ENCODE results near the gene RCAN2. TPM values are rescaled to one million over a fixed set of nuclear protein-coding genes. Genes with fewer than 3 reads are reported as not detected.

Gene RCAN2
- total and polyA plus RNA-seq, 7 experiments from 2014 or later = 1.0 TPM; not detected in 6

DNA sequence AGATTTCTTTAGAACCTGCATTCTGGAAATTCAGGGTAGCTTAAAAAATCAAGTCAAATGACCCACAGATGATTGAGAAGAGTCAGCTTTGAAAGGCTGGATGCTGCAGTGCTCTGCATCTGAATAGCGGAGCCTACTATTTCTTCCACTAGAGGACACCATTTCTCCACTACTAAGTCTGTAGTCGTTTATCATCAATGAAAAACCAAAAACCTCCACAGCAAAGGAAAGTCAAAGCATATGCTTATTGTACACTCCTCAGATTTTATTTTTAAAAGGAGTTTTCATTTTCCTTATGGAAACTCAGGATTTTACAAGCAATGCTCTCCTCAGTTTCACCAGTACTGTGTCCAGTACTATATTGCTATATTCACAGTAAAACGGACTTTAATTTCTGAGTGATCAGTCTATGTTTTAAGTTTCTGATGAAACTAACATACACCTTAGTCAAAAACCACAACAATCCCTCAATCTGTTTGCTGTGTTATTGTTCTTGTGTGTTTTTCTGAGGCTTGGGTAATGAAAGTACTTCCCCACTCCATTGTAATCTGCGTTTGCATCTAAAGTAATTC is 269.9 kb downstream of the RCAN2 start:
- Mint-ChIP-seq H3K4me3 (no peak overlapping the region), H3K27ac (no peak overlapping the region), H3K27me3 (peaks cover 4 to 11% (median 4%) of the 10 kb centered on the region in 5 donors), H3K4me1 (no peaks in the 10 kb centered on the region), H3K36me3 (no peaks in the 10 kb centered on the region), H3K9me3 (peaks cover 0 to 3% (median 0%) of the 10 kb centered on the region in 11 donors)
- H3K27ac ChIP-seq (ENCODE audit: low read depth, low read length) = no peak overlapping the region
- DNase-seq (peak in 1 of 9 donors; percentile 4), ATAC-seq (peak; percentile 63)
- ChIA-PET CTCF (interaction anchor here (1.2 kb wide), 1 partner anchor 190 kb away, joined by 4 read pairs; no protein-coding TSS in a partner anchor), POLR2A (no interaction called here)
- H3K27me3 ChIP-seq (ENCODE audit: control insufficient read depth in 2 of 2, insufficient read depth in 2 of 2, low read length in 2 of 2) = no peaks in the 10 kb centered on the region
- no peaks in the 10 kb centered on the region for H3K36me3 ChIP-seq (ENCODE audit: control insufficient read depth in 2 of 3, insufficient read depth in 3 of 3, low read length in 3 of 3)
- no peaks in the 10 kb centered on the region for H3K9me3 ChIP-seq (ENCODE audit: control insufficient read depth in 2 of 3, low read length in 3 of 3)
- intact Hi-C loops (cut with micrococcal nuclease) = loop anchor here (1.0 to 2.0 kb wide), 4 partner anchors 131 to 405 kb away; no protein-coding TSS in a partner anchor
- no peaks in the 10 kb centered on the region for H3K4me1 ChIP-seq (ENCODE audit: control insufficient read depth in 2 of 2, insufficient read depth in 2 of 2, low read length in 2 of 2)
- no peak overlapping the region for H3K4me3 ChIP-seq (ENCODE audit: low read length)

DNA sequence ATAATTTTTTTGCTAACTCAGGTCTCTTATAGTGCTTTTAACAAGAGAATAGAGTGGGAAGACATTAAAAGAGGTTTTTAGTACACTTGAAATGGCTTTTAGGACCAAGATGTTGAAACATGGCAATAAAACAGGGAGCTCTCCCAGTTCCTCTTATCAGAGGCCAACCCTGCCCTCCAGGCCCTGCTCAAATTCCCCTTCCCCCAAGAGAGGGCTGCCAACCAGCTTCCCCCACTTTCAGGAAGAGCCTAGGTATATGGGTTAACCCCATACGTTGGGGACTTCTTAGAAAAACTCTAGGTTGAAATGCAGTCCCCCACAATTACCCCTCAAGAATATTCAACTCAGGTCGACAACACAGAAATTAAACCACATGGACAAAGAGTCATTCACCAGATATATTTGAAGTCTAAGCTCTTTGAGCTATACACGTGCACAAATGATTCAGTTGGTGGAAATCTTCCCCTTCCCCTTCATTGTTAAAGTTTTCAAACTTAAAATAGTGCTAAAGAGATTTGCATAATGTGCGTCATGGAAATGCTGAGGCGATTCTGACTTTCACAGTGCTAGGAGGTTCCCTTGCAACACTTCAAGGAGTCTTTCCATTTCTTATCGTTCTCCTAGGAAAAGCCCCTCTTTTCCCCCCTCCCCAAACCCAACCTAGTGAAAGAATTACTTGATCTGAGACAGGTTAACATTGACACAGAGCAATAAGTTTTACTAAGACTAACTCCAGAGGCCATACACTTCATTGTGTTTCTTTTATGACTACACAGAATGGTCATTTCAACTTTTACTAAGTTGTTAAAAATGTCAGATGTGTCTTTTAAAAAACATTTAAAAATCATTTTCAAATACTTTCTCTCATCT is 270.7 kb downstream of the RCAN2 start:
- peaks cover 0 to 1% (median 0%) of the 10 kb centered on the region in 11 donors for H3K9me3 Mint-ChIP-seq
- H3K27ac Mint-ChIP-seq = no peak overlapping the region
- H3K36me3 Mint-ChIP-seq = no peaks in the 10 kb centered on the region
- CTCF ChIA-PET = interaction anchor here (1.2 kb wide), 1 partner anchor 190 kb away, joined by 4 read pairs; no protein-coding TSS in a partner anchor
- H3K4me3 ChIP-seq (ENCODE audit: low read length) = no peak overlapping the region
- ATAC-seq (no peak), DNase-seq (no peak)
- H3K36me3 ChIP-seq (ENCODE audit: control insufficient read depth in 2 of 3, insufficient read depth in 3 of 3, low read length in 3 of 3) = no peaks in the 10 kb centered on the region
- H3K4me1 ChIP-seq (ENCODE audit: control insufficient read depth in 2 of 2, insufficient read depth in 2 of 2, low read length in 2 of 2) = no peaks in the 10 kb centered on the region
- intact Hi-C loops (cut with micrococcal nuclease) = loop anchor here (1.0 to 2.0 kb wide), 4 partner anchors 130 to 406 kb away; no protein-coding TSS in a partner anchor
- no peak overlapping the region for H3K4me3 Mint-ChIP-seq
- H3K27me3 ChIP-seq (ENCODE audit: control insufficient read depth in 2 of 2, insufficient read depth in 2 of 2, low read length in 2 of 2) = no peaks in the 10 kb centered on the region
- peaks cover 4 to 8% (median 5%) of the 10 kb centered on the region in 5 donors for H3K27me3 Mint-ChIP-seq
- H3K4me1 Mint-ChIP-seq = no peaks in the 10 kb centered on the region
- no peaks in the 10 kb centered on the region for H3K9me3 ChIP-seq (ENCODE audit: control insufficient read depth in 2 of 3, low read length in 3 of 3)
- POLR2A ChIA-PET = interaction anchor here (0.6 kb wide), 1 partner anchor 51 kb away, joined by 5 read pairs; no protein-coding TSS in a partner anchor
- no peak overlapping the region for H3K27ac ChIP-seq (ENCODE audit: low read depth, low read length)

- Histone ChIP-seq H3K4me1 (ENCODE audit: control insufficient read depth in 2 of 2, insufficient read depth in 2 of 2, low read length in 2 of 2) (no peaks in the 10 kb centered on the region), H3K36me3 (ENCODE audit: control insufficient read depth in 2 of 3, insufficient read depth in 3 of 3, low read length in 3 of 3) (no peaks in the 10 kb centered on the region), H3K4me3 (ENCODE audit: low read length) (no peak overlapping the region), H3K27me3 (ENCODE audit: control insufficient read depth in 2 of 2, insufficient read depth in 2 of 2, low read length in 2 of 2) (no peaks in the 10 kb centered on the region), H3K9me3 (ENCODE audit: control insufficient read depth in 2 of 3, low read length in 3 of 3) (no peaks in the 10 kb centered on the region), H3K27ac (ENCODE audit: low read depth, low read length) (no peak overlapping the region)
- ChIA-PET POLR2A (interaction anchor here (0.6 kb wide), 1 partner anchor 50 kb away, joined by 5 read pairs; no protein-coding TSS in a partner anchor), CTCF (no interaction called here)
- intact Hi-C loops (cut with micrococcal nuclease) = loop anchor here in 1 of 2 donors (2.0 kb wide), 1 partner anchor 129 kb away; no protein-coding TSS in a partner anchor
- H3K36me3 Mint-ChIP-seq = no peaks in the 10 kb centered on the region
- H3K4me1 Mint-ChIP-seq = no peaks in the 10 kb centered on the region
- DNase-seq (no peak), ATAC-seq (no peak)
- H3K9me3 Mint-ChIP-seq = peaks cover 0 to 1% (median 0%) of the 10 kb centered on the region in 11 donors
- no peak overlapping the region for H3K4me3 Mint-ChIP-seq
- no peak overlapping the region for H3K27ac Mint-ChIP-seq
- H3K27me3 Mint-ChIP-seq = peaks cover 2 to 12% (median 8%) of the 10 kb centered on the region in 5 donors
These were observed 271.6 kb downstream of the RCAN2 start for GRCh38 chr6:46219661-46220060.

DNA sequence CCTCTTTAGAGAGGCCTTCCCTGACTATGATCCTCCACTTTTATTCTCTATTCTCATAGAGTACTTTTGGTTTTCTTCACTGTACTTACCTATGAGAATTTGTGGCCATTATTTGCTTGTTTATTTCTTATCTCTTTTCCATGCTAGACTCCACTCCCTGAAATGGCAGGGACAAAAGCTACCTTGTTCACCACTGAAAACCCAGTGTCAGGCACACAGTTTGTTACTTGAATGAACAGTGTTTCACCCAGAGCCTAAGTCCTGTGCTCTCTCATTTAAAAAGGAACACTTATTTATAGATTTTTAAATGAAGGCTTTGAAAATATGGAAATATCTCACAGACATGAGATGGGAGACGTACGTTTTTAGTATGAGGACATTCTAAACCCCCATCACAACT is 272.8 kb downstream of the RCAN2 start:
- CTCF ChIA-PET = no interaction called here
- H3K4me3 Mint-ChIP-seq = no peak overlapping the region
- Histone ChIP-seq H3K36me3 (ENCODE audit: control insufficient read depth in 2 of 3, insufficient read depth in 3 of 3, low read length in 3 of 3) (no peaks in the 10 kb centered on the region), H3K27ac (ENCODE audit: low read depth, low read length) (no peak overlapping the region), H3K4me1 (ENCODE audit: control insufficient read depth in 2 of 2, insufficient read depth in 2 of 2, low read length in 2 of 2) (no peaks in the 10 kb centered on the region), H3K27me3 (ENCODE audit: control insufficient read depth in 2 of 2, insufficient read depth in 2 of 2, low read length in 2 of 2) (no peaks in the 10 kb centered on the region), H3K9me3 (ENCODE audit: control insufficient read depth in 2 of 3, low read length in 3 of 3) (no peaks in the 10 kb centered on the region), H3K4me3 (ENCODE audit: low read length) (no peak overlapping the region)
- no peaks in the 10 kb centered on the region for H3K4me1 Mint-ChIP-seq
- no peak overlapping the region for H3K27ac Mint-ChIP-seq
- H3K27me3 Mint-ChIP-seq = peaks cover 2 to 12% (median 8%) of the 10 kb centered on the region in 5 donors
- DNase-seq = no peak
- no peak for ATAC-seq
- no peaks in the 10 kb centered on the region for H3K36me3 Mint-ChIP-seq
- intact Hi-C loops (cut with micrococcal nuclease) = no loop called here
- peaks cover 0 to 1% (median 0%) of the 10 kb centered on the region in 11 donors for H3K9me3 Mint-ChIP-seq
- POLR2A ChIA-PET = no interaction called here

- H3K27ac Mint-ChIP-seq = no peak overlapping the region
- Histone ChIP-seq H3K27ac (ENCODE audit: low read depth, low read length) (no peak overlapping the region), H3K36me3 (ENCODE audit: control insufficient read depth in 2 of 3, insufficient read depth in 3 of 3, low read length in 3 of 3) (no peaks in the 10 kb centered on the region), H3K4me3 (ENCODE audit: low read length) (no peak overlapping the region), H3K4me1 (ENCODE audit: control insufficient read depth in 2 of 2, insufficient read depth in 2 of 2, low read length in 2 of 2) (no peaks in the 10 kb centered on the region), H3K27me3 (ENCODE audit: control insufficient read depth in 2 of 2, insufficient read depth in 2 of 2, low read length in 2 of 2) (no peaks in the 10 kb centered on the region), H3K9me3 (ENCODE audit: control insufficient read depth in 2 of 3, low read length in 3 of 3) (no peaks in the 10 kb centered on the region)
- DNase-seq (no peak), ATAC-seq (peak; percentile 64)
- intact Hi-C loops (cut with micrococcal nuclease) = no loop called here
- CTCF ChIA-PET = interaction anchor here (0.7 to 1.1 kb wide), 2 partner anchors 47 to 1747 kb away, joined by 3 to 4 read pairs; partner anchors contain the start of gene ENPP5
- H3K4me3 Mint-ChIP-seq = no peak overlapping the region
- peaks cover 0 to 12% (median 7%) of the 10 kb centered on the region in 5 donors for H3K27me3 Mint-ChIP-seq
- H3K4me1 Mint-ChIP-seq = no peaks in the 10 kb centered on the region
- no peaks in the 10 kb centered on the region for H3K36me3 Mint-ChIP-seq
- H3K9me3 Mint-ChIP-seq = peaks cover 0 to 1% (median 0%) of the 10 kb centered on the region in 11 donors
- POLR2A ChIA-PET = no interaction called here
These were observed 273.5 kb downstream of the RCAN2 start for GRCh38 chr6:46217671-46218131.

DNA sequence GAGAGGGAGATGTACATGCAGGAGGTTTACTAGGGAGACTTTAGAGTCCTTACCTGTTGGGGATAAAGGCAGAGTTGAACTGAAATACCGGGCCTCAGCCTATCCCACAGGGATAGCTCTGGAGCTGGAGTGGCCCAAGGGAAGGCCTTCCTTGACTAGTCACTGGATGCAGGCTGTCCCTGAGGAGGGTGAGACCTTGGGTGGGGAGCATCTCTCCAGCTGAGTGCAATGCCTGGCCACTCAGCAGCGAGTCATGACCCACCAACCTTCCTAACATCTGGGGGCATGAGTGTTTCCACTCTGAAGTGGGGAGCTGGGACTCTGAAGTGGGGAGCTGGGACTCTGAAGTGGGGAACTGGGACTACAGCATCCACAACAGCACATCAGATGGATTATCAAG is 274.4 kb downstream of the RCAN2 start:
- CTCF ChIA-PET = interaction anchor here (0.7 to 1.1 kb wide), 2 partner anchors 47 to 1746 kb away, joined by 3 to 4 read pairs; partner anchors contain the start of gene ENPP5
- Histone ChIP-seq H3K4me1 (ENCODE audit: control insufficient read depth in 2 of 2, insufficient read depth in 2 of 2, low read length in 2 of 2) (no peaks in the 10 kb centered on the region), H3K27ac (ENCODE audit: low read depth, low read length) (no peak overlapping the region), H3K36me3 (ENCODE audit: control insufficient read depth in 2 of 3, insufficient read depth in 3 of 3, low read length in 3 of 3) (no peaks in the 10 kb centered on the region), H3K9me3 (ENCODE audit: control insufficient read depth in 2 of 3, low read length in 3 of 3) (no peaks in the 10 kb centered on the region), H3K4me3 (ENCODE audit: low read length) (no peak overlapping the region), H3K27me3 (ENCODE audit: control insufficient read depth in 2 of 2, insufficient read depth in 2 of 2, low read length in 2 of 2) (no peaks in the 10 kb centered on the region)
- intact Hi-C loops (cut with micrococcal nuclease) = no loop called here
- no peak overlapping the region for H3K4me3 Mint-ChIP-seq
- no peaks in the 10 kb centered on the region for H3K36me3 Mint-ChIP-seq
- POLR2A ChIA-PET = no interaction called here
- H3K27me3 Mint-ChIP-seq = peaks cover 0 to 12% (median 7%) of the 10 kb centered on the region in 5 donors
- H3K4me1 Mint-ChIP-seq = no peaks in the 10 kb centered on the region
- peaks cover 0 to 1% (median 0%) of the 10 kb centered on the region in 11 donors for H3K9me3 Mint-ChIP-seq
- no peak for ATAC-seq
- DNase-seq = no peak
- H3K27ac Mint-ChIP-seq = no peak overlapping the region

All from naive thymus-derived CD4-positive, alpha-beta T cell (primary cell).